CD4-positive, CD25-positive, alpha-beta regulatory T cell (primary cell): ENCODE measurements around the gene MAPK4. TPM values are rescaled to one million over a fixed set of nuclear protein-coding genes. Genes with fewer than 3 reads are reported as not detected.

Experiments
- ATAC-seq, 2 donors: fragments of 150-1000 bp; cut with Tn5 transposase; one replicate each; pipeline ENCODE4 v1.10.0; 2021; ENCODE audit warnings: low read depth in 2 of 2, moderate number of reproducible peaks in 2 of 2, moderate library complexity in 1 of 2
- DNase-seq, 3 donors: peaks; one replicate each; pipeline versions ENCODE4 v3.0.0 to v3.0.0-alpha.2; 2012 to 2022; ENCODE audit warnings: mixed read lengths in 1 of 3
- H3K27ac ChIP-seq: one replicate; pipeline ENCODE4 v1.7.0; 2013; ENCODE audit warnings: mild to moderate bottlenecking, low read length; ENCODE audit not compliant: insufficient read depth, poor library complexity, severe bottlenecking
- H3K27me3 ChIP-seq: one replicate; pipeline ENCODE4 v1.7.0; 2013; ENCODE audit warnings: low read length; ENCODE audit not compliant: control insufficient read depth, insufficient read depth
- H3K36me3 ChIP-seq: one replicate; pipeline ENCODE4 v1.7.0; 2013; ENCODE audit warnings: mild to moderate bottlenecking, low read length, moderate library complexity; ENCODE audit not compliant: control insufficient read depth, insufficient read depth
- H3K4me1 ChIP-seq: 2 replicates; pipeline ENCODE4 v1.7.0; 2013; ENCODE audit warnings: mild to moderate bottlenecking, low read length; ENCODE audit not compliant: insufficient read depth, control insufficient read depth, poor library complexity, severe bottlenecking
- H3K4me3 ChIP-seq: one replicate; pipeline ENCODE4 v1.7.0; 2013; ENCODE audit warnings: low read depth, mild to moderate bottlenecking, low read length, moderate library complexity
- H3K9me3 ChIP-seq, 2 experiments: 1 replicate in 1 of 2; 2 replicates in 1 of 2; pipeline ENCODE4 v1.7.0; 2013; ENCODE audit warnings: low read length in 2 of 2, mild to moderate bottlenecking in 1 of 2, moderate library complexity in 1 of 2; ENCODE audit not compliant: control insufficient read depth in 2 of 2
- H3K27ac Mint-ChIP-seq, 3 donors: one replicate each; pipeline ENCODE4 v1.8.0; 2020 to 2022; ENCODE audit warnings: mild to moderate bottlenecking in 3 of 3, mixed read lengths in 3 of 3, moderate library complexity in 2 of 3
- H3K27me3 Mint-ChIP-seq: one replicate; pipeline ENCODE4 v1.8.0; 2022; ENCODE audit warnings: mild to moderate bottlenecking, mixed read lengths
- H3K36me3 Mint-ChIP-seq: one replicate; pipeline ENCODE4 v1.8.0; 2020; ENCODE audit warnings: mixed read lengths
- H3K4me1 Mint-ChIP-seq, 4 donors: one replicate each; pipeline ENCODE4 v1.8.0; 2020 to 2022; ENCODE audit warnings: mixed read lengths in 4 of 4, mild to moderate bottlenecking in 1 of 4
- H3K4me3 Mint-ChIP-seq, 4 donors: one replicate each; pipeline ENCODE4 v1.8.0; 2020 to 2022; ENCODE audit warnings: mild to moderate bottlenecking in 4 of 4, mixed read lengths in 4 of 4, moderate library complexity in 3 of 4
- H3K9me3 Mint-ChIP-seq, 7 donors: one replicate each; pipeline ENCODE4 v1.8.0; 2020 to 2022; ENCODE audit warnings: mixed read lengths in 7 of 7, mild to moderate bottlenecking in 3 of 7, moderate library complexity in 2 of 7
- polyA plus RNA-seq, 4 donors: library from polyadenylated mRNA; unstranded; fragments of 300-500 nt; fragmentation: Illumina TruSeq; gene quantifications; one replicate each; pipeline ENCODE4 v1.2.3, GENCODE V29; 2021
- total RNA-seq: library from RNA; stranded (reverse); gene quantifications from one replicate; pipeline ENCODE4 v1.2.3, GENCODE V29; 2022

MAPK4 gene
- total and polyA plus RNA-seq, 5 donors from 2014 or later, result not detected

GRCh38 chr18:50707855-50708469, 148.1 kb downstream of the MAPK4 start:
- Histone ChIP-seq H3K9me3 (no peaks in the 10 kb centered on the region), H3K27ac (no peak overlapping the region), H3K27me3 (no peaks in the 10 kb centered on the region), H3K4me1 (no peaks in the 10 kb centered on the region), H3K36me3 (no peaks in the 10 kb centered on the region), H3K4me3 (no peak overlapping the region)
- H3K4me3 Mint-ChIP-seq, result no peak overlapping the region
- no peak overlapping the region for H3K27ac Mint-ChIP-seq
- H3K9me3 Mint-ChIP-seq, result no peaks in the 10 kb centered on the region
- DNase-seq, result no peak
- no peaks in the 10 kb centered on the region for H3K4me1 Mint-ChIP-seq
- no peaks in the 10 kb centered on the region for H3K27me3 Mint-ChIP-seq
- ATAC-seq, result no peak
- no peaks in the 10 kb centered on the region for H3K36me3 Mint-ChIP-seq

DNA sequence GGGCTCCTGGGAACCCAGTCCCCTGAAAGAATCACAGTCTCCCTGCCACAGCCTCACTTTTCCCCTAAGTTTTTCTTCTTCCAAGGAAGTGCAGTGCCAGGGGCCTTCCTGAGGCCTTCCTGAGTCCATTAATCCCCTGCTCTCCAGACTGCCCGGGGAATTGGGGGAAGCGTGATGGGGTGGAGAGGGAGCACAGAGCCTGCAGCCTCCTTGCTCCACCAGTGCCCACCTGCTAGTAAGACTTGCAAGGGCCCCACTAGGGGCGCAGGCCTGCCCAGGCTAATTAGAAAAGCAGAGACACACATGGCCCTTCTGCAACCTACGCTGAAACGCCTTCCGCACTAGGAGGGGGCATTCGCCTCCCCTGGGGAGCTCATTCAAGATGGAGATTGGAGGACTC, 149.3 kb downstream of the MAPK4 start:
- Histone ChIP-seq H3K36me3 (no peaks in the 10 kb centered on the region), H3K4me1 (no peaks in the 10 kb centered on the region), H3K4me3 (no peak overlapping the region), H3K9me3 (no peaks in the 10 kb centered on the region), H3K27me3 (no peaks in the 10 kb centered on the region), H3K27ac (no peak overlapping the region)
- H3K36me3 Mint-ChIP-seq, result no peaks in the 10 kb centered on the region
- ATAC-seq, result no peak
- H3K4me1 Mint-ChIP-seq, result no peaks in the 10 kb centered on the region
- H3K9me3 Mint-ChIP-seq, result no peaks in the 10 kb centered on the region
- H3K27ac Mint-ChIP-seq, result no peak overlapping the region
- no peaks in the 10 kb centered on the region for H3K27me3 Mint-ChIP-seq
- H3K4me3 Mint-ChIP-seq, result no peak overlapping the region
- DNase-seq, result no peak

DNA sequence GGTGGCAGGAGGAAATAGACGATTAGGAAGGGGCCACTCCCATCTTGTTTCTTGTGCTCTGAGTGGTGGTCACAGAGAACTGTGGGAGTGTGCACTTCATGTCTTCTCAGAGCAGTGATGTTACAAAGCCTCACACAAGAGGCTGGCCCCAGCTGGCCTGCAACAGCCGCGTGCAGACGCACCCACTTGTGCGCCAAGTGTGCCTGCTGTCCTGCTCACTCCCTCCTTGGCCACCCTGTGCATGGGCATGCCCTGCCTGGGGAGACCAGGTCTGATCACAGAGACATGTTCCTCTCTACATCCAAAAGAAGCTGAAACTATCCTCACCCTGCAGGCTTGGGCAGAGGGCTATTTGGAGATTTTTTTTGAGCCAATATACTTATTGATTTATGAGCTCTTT, 151.5 kb downstream of the MAPK4 start:
- Mint-ChIP-seq H3K27me3 (no peaks in the 10 kb centered on the region), H3K27ac (no peak overlapping the region), H3K9me3 (peaks cover 0 to 6% (median 2%) of the 10 kb centered on the region in 7 donors), H3K36me3 (no peaks in the 10 kb centered on the region), H3K4me3 (no peak overlapping the region), H3K4me1 (no peaks in the 10 kb centered on the region)
- Histone ChIP-seq H3K4me3 (no peak overlapping the region), H3K9me3 (no peaks in the 10 kb centered on the region), H3K4me1 (no peaks in the 10 kb centered on the region), H3K27ac (no peak overlapping the region), H3K27me3 (no peaks in the 10 kb centered on the region), H3K36me3 (no peaks in the 10 kb centered on the region)
- no peak for ATAC-seq
- no peak for DNase-seq

- no peaks in the 10 kb centered on the region for H3K4me1 Mint-ChIP-seq
- H3K36me3 Mint-ChIP-seq, result no peaks in the 10 kb centered on the region
- no peak overlapping the region for H3K4me3 Mint-ChIP-seq
- ATAC-seq (no peak), DNase-seq (no peak)
- Histone ChIP-seq H3K9me3 (peaks cover 0 to 2% of the 10 kb centered on the region in 2 experiments), H3K4me3 (no peak overlapping the region), H3K36me3 (no peaks in the 10 kb centered on the region), H3K27me3 (no peaks in the 10 kb centered on the region), H3K4me1 (no peaks in the 10 kb centered on the region), H3K27ac (no peak overlapping the region)
- peaks cover 0 to 6% (median 2%) of the 10 kb centered on the region in 7 donors for H3K9me3 Mint-ChIP-seq
- H3K27me3 Mint-ChIP-seq, result no peaks in the 10 kb centered on the region
- H3K27ac Mint-ChIP-seq, result no peak overlapping the region
These were observed 156.0 kb downstream of the MAPK4 start for GRCh38 chr18:50715919-50716318.

DNA sequence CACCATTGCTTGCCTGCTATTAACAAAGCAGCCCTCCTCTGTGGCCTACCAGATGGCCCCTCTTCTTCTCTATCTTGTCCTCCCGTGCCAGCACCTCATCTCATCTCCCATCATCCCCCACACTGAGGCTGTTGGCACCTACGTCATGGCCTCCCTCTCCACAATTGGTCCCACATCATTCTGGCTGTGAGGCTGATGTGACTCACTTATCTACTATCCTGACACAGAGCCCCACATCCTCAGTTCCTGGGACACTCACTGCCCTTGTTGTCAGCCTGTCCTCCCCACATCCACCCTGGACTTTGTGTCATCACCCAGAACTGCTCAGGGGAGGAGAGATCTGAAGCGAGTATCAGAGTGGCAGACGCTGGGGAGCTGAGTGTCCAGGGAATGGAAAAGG, 157.0 kb downstream of the MAPK4 start:
- H3K9me3 Mint-ChIP-seq, result peaks cover 0 to 6% (median 2%) of the 10 kb centered on the region in 7 donors
- no peaks in the 10 kb centered on the region for H3K4me1 Mint-ChIP-seq
- no peak for ATAC-seq

GRCh38 chr18:50717563-50717962, 157.7 kb downstream of the MAPK4 start:
- no peaks in the 10 kb centered on the region for H3K27me3 ChIP-seq
- Mint-ChIP-seq H3K9me3 (peaks cover 0 to 6% (median 2%) of the 10 kb centered on the region in 7 donors), H3K36me3 (no peaks in the 10 kb centered on the region), H3K4me3 (no peak overlapping the region), H3K4me1 (no peaks in the 10 kb centered on the region), H3K27me3 (peaks cover 4% of the 10 kb centered on the region), H3K27ac (no peak overlapping the region)
- no peak overlapping the region for H3K27ac ChIP-seq
- no peak for DNase-seq
- no peaks in the 10 kb centered on the region for H3K4me1 ChIP-seq
- H3K4me3 ChIP-seq, result no peak overlapping the region
- peaks cover 0 to 2% of the 10 kb centered on the region in 2 experiments for H3K9me3 ChIP-seq
- no peaks in the 10 kb centered on the region for H3K36me3 ChIP-seq
- no peak for ATAC-seq

More for the DNA sequence above, 157.0 kb downstream of the MAPK4 start:
- no peak for DNase-seq
- Histone ChIP-seq H3K4me1 (no peaks in the 10 kb centered on the region), H3K4me3 (no peak overlapping the region), H3K9me3 (peaks cover 0 to 2% of the 10 kb centered on the region in 2 experiments), H3K27ac (no peak overlapping the region), H3K36me3 (no peaks in the 10 kb centered on the region), H3K27me3 (no peaks in the 10 kb centered on the region)
- H3K4me3 Mint-ChIP-seq, result no peak overlapping the region
- H3K27ac Mint-ChIP-seq, result no peak overlapping the region
- no peaks in the 10 kb centered on the region for H3K27me3 Mint-ChIP-seq
- no peaks in the 10 kb centered on the region for H3K36me3 Mint-ChIP-seq

GRCh38 chr18:50719471-50720324, 159.8 kb downstream of the MAPK4 start:
- Histone ChIP-seq H3K27ac (no peak overlapping the region), H3K9me3 (peaks cover 0 to 2% of the 10 kb centered on the region in 2 experiments), H3K4me1 (no peaks in the 10 kb centered on the region), H3K36me3 (no peaks in the 10 kb centered on the region), H3K4me3 (no peak overlapping the region), H3K27me3 (no peaks in the 10 kb centered on the region)
- Mint-ChIP-seq H3K36me3 (no peaks in the 10 kb centered on the region), H3K27me3 (peaks cover 6% of the 10 kb centered on the region), H3K27ac (no peak overlapping the region), H3K4me1 (no peaks in the 10 kb centered on the region), H3K9me3 (peaks cover 0 to 6% (median 2%) of the 10 kb centered on the region in 7 donors), H3K4me3 (no peak overlapping the region)
- DNase-seq (no peak), ATAC-seq (no peak)

DNA sequence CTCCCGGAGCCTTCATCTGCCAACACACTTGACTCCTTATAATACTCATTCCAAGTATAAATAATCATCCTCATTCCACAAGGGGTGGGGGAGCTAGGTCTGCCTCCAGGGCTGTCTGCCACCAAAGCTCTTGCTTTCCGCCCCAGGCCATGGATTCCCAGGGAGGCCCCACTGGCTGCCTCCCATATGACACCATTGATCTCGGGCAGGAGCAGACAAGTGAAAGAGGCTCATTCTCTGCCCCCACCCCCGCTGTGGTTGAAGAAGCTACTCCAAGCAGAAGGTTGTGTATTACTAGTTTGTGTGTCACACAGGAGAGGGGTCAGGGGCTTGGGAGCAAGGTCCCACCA, 160.4 kb downstream of the MAPK4 start:
- no peaks in the 10 kb centered on the region for H3K36me3 Mint-ChIP-seq
- no peak for ATAC-seq
- DNase-seq, result no peak
- H3K4me3 ChIP-seq, result no peak overlapping the region
- no peaks in the 10 kb centered on the region for H3K4me1 ChIP-seq
- peaks cover 0 to 6% (median 2%) of the 10 kb centered on the region in 7 donors for H3K9me3 Mint-ChIP-seq
- H3K27me3 Mint-ChIP-seq, result peaks cover 12% of the 10 kb centered on the region
- H3K36me3 ChIP-seq, result no peaks in the 10 kb centered on the region
- peaks cover 0 to 2% of the 10 kb centered on the region in 2 experiments for H3K9me3 ChIP-seq
- H3K27ac ChIP-seq, result no peak overlapping the region
- H3K27ac Mint-ChIP-seq, result no peak overlapping the region
- no peaks in the 10 kb centered on the region for H3K4me1 Mint-ChIP-seq
- H3K27me3 ChIP-seq, result no peaks in the 10 kb centered on the region
- H3K4me3 Mint-ChIP-seq, result no peak overlapping the region
